Mucosa of descending colon (tissue), 3 donors: ENCODE results near the gene FREM1. TPM values are rescaled to one million over a fixed set of nuclear protein-coding genes. Genes with fewer than 3 reads are reported as not detected.

Experiments used
- ATAC-seq: fragments of 200-7000 bp; cut with Tn5 transposase; one replicate; pipeline ENCODE4 v1.9.1; 2020; ENCODE audit warnings: mild to moderate bottlenecking, moderate library complexity
- DNase-seq, 3 donors: peaks; one replicate each; pipeline ENCODE4 v3.0.0-alpha.2; 2020
- H3K36me3 ChIP-seq: fragments of 200-600 bp; one replicate; pipeline ENCODE4 v1.8.0; 2021; ENCODE audit warnings: low read depth, mild to moderate bottlenecking
- H3K4me1 ChIP-seq: fragments of 200-600 bp; one replicate; pipeline ENCODE4 v1.8.0; 2021; ENCODE audit warnings: low read depth, mild to moderate bottlenecking
- H3K4me3 ChIP-seq: fragments of 200-600 bp; one replicate; pipeline ENCODE4 v1.8.0; 2021; ENCODE audit warnings: mild to moderate bottlenecking
- H3K9me3 ChIP-seq: fragments of 200-600 bp; one replicate; pipeline ENCODE4 v1.8.0; 2021; ENCODE audit warnings: mild to moderate bottlenecking
- intact Hi-C, 2 donors: fragments of 100-400 bp; cut with DNase I in 1 of 2; cut with micrococcal nuclease in 1 of 2; formaldehyde crosslinking; loops; one replicate each; pipeline versions ENCODE4 v1.11.0 to v1.11.1; 2022; cut with DNase I, micrococcal nuclease
- total RNA-seq, 3 donors: library from RNA; stranded (reverse); fragmentation: NEBNext Ultra II Directional in 2 of 3; extraction: Animal tissue kit (Norgen Biotek cat#: 25700) in 2 of 3; gene quantifications; one replicate each; pipeline versions ENCODE4 v1.2.1 to v1.2.4, GENCODE V29; 2021 to 2023
- TF ChIP-seq, protein P1 (sequence below): fragments of 200-600 bp; IDR thresholded peaks from one replicate; pipeline ENCODE4 v1.8.0; 2022; ENCODE audit warnings: antibody characterized with exemption, mild to moderate bottlenecking
- donor health status: DM: no; HTN: no; CAD: no; lungs with moderate emphysema.
- donor health status: DM: no; HTN: no; CAD: no.
- donor health status: DM: no; HTN: yes; CAD: no.

FREM1 gene
- total RNA-seq, 3 donors from 2014 or later: 1.4 to 21.2 (median 1.4) TPM

DNA sequence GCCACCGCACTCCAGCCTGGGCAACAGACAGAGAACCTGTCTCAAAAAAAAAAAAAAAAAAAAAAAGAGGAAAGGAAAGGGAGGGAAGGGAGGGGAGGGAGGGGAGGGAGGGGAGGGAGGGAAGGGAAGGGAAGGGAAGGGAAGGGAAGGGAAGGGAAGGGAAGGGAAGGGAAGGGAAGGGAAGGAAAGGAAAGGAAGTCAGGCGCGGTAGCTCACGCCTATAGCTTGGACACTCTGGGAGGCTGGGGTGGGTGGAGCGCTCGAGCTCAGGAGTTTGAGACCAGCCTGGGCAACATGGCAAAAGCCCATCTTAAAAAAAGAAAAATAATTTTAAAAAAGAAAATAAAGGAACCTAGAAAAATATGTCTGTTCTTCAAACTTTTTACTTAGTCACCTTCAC is 131.7 kb downstream of the FREM1 start:
- no peak for ATAC-seq
- DNase-seq: no peak
- H3K36me3 ChIP-seq: no peaks in the 10 kb centered on the region
- no peaks in the 10 kb centered on the region for H3K4me1 ChIP-seq
- intact Hi-C loops: no loop called here
- no peaks in the 10 kb centered on the region for H3K9me3 ChIP-seq
- no peak overlapping the region for H3K4me3 ChIP-seq
- TF ChIP-seq, protein P1, sequence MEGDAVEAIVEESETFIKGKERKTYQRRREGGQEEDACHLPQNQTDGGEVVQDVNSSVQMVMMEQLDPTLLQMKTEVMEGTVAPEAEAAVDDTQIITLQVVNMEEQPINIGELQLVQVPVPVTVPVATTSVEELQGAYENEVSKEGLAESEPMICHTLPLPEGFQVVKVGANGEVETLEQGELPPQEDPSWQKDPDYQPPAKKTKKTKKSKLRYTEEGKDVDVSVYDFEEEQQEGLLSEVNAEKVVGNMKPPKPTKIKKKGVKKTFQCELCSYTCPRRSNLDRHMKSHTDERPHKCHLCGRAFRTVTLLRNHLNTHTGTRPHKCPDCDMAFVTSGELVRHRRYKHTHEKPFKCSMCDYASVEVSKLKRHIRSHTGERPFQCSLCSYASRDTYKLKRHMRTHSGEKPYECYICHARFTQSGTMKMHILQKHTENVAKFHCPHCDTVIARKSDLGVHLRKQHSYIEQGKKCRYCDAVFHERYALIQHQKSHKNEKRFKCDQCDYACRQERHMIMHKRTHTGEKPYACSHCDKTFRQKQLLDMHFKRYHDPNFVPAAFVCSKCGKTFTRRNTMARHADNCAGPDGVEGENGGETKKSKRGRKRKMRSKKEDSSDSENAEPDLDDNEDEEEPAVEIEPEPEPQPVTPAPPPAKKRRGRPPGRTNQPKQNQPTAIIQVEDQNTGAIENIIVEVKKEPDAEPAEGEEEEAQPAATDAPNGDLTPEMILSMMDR: no peak

DNA sequence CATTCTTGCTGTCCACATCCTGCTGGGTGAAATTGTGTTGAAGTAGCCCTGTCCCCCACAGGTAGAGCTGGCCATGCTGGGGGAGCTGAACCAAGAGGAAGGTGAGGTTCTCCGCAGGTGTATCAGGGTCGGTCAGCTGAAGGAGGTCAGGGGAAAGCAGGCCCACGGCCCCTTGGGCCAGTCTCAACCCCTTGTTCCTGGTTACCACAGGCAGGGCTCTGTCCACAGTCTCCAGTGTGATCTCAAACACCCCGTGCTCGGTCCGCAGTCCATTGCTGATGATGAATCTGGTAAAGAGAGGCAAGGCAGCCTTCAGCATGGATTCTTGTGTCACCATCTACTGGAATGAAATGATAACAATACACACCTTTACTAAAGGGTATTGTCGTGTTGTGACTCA is 134.3 kb downstream of the FREM1 start:
- no peak for ATAC-seq
- no peak for DNase-seq
- intact Hi-C loops: no loop called here
- TF ChIP-seq, protein P1: no peak
- Histone ChIP-seq H3K4me3 (no peak overlapping the region), H3K9me3 (no peaks in the 10 kb centered on the region), H3K4me1 (no peaks in the 10 kb centered on the region), H3K36me3 (no peaks in the 10 kb centered on the region)

DNA sequence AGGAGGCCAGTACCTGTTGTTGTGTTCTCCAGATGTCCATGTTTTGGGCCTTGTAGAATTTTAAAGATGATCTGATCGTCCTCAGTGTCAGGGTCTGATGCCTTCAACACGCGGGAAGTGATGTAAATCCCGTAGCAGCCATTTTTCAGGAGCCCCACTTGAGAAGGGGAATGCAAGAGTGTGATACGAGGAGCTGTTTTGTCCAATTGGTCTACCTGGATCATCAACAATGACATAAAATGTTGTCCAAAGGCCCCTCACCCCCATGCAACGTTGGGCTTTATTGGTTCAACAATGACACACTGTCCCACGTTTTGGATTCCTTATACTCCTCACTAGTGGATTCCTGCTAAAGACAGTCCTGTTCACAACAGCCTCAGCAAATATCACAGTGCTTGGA is 139.6 kb downstream of the FREM1 start:
- Histone ChIP-seq H3K4me1 (no peaks in the 10 kb centered on the region), H3K9me3 (no peaks in the 10 kb centered on the region), H3K36me3 (no peaks in the 10 kb centered on the region), H3K4me3 (no peak overlapping the region)
- ATAC-seq (no peak), DNase-seq (no peak)
- intact Hi-C loops: no loop called here
- TF ChIP-seq, protein P1: no peak

DNA sequence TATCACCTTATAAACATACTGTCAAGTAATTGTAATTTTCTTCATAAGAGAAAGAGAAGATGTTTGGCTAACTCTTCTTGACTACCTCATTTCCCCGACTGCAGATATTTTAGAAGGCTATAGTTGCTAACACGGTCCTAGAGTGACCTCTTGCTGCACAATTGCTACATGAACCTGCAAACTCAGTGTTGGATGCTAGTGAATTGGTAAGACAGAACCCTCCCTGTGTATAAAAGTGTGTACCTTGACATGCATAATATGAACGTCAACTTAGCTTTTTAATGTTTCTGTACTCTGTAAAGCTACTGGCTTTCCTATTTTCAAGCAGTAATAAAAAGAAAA is 141.0 kb downstream of the FREM1 start:
- Histone ChIP-seq H3K9me3 (no peaks in the 10 kb centered on the region), H3K36me3 (no peaks in the 10 kb centered on the region), H3K4me1 (no peaks in the 10 kb centered on the region), H3K4me3 (no peak overlapping the region)
- intact Hi-C loops: loop anchor here in 1 of 2 donors (2.0 kb wide), 1 partner anchor 154 kb away; no protein-coding TSS in a partner anchor
- TF ChIP-seq, protein P1: no peak
- no peak for DNase-seq
- no peak for ATAC-seq

DNA sequence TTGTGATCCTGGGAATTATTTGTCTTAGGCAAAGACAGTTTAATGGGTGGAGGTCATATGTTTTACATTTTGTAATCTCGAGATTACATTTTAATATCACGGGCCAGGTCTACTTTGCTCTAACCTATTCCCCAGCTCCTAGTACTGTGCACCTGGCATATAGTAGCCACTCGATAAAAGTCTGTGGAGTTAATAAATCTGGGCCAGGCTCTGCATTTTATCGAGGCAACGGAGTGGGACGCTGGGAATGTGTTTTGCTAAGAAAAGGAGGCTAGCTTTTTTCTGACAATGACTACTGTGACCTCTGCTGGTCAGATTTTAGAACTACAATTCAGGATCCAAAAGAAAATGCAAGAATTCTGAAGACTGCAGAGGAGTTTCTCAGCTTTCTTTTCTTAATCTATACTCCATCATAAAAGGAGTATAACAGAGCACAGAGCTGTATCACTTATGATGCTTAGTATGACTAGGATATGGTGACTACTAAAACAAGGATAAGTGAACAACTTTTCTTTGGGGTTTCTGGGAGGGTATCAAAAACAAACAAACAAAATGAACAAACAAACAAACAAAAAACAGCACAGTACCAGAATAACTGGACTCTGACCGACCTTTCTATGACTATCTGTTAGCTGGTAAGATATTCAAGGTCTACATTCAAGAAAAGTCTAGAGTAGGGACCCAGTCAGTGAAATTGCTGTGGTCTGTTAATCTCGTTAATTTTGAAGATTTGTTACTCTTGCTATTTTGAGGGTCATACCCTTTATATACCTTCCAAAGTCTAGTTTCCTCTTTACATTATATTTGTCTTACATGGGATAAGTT is 141.6 kb downstream of the FREM1 start:
- peak in 1 of 3 donors; percentile 43 for DNase-seq

More for the DNA sequence above, 141.6 kb downstream of the FREM1 start:
- no peak overlapping the region for H3K4me3 ChIP-seq
- H3K4me1 ChIP-seq: no peaks in the 10 kb centered on the region
- ATAC-seq: peak; percentile 58
- TF ChIP-seq, protein P1: peak; percentile 39
- no peaks in the 10 kb centered on the region for H3K36me3 ChIP-seq
- intact Hi-C loops: loop anchor here in 1 of 2 donors (2.0 kb wide), 1 partner anchor 154 kb away; no protein-coding TSS in a partner anchor
- H3K9me3 ChIP-seq: no peaks in the 10 kb centered on the region
